ENCODE results near the gene GPX6.

The GPX6 gene

DNA sequence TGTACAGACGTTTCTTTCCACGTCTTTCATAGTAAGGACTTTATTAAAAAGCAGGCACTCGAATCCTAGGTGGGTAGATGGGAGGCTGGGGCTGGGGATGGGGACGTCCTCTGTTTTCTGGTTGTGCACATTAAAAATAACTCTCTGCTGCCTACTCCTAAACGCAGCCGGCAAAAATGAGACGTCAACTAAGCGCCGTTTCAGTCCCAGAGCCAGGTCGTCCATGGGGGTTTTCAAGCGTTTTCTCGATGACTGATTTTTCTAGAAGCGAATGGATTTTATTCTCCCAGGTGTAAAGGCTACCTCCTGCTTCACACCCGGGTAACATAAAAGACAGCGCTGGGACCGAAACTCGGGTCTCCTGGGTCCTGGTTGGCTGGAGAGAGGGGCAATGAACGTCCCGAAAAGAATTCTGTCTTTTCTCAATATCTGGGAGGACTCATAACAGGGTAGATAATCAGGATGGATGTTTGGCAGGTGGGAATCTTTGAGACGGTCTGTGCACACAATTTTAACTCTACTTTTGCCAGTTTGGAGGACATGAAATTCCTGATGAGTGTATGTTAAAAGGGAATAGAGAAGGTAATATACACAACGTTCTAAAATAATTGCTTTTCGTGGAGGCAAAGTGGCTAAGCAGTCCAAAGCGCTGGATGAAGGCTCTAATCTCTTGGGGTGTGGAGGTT lies 25.2 kb downstream of the GPX6 start:
- Histone ChIP-seq H3K9me3 (ENCODE audit: control extremely low read depth in 1 of 5, control insufficient read depth in 4 of 5, insufficient read depth in 2 of 5, low read depth in 1 of 5, low read length in 4 of 5) (peaks cover 0 to 6% (median 4%) of the 10 kb centered on the region in 5 experiments), H3K27me3 (replicated peaks in 2 of 5; ENCODE audit: control insufficient read depth in 4 of 5, insufficient read depth in 5 of 5, low read length in 4 of 5) (peaks cover 7 to 72% (median 16%) of the 10 kb centered on the region in 5 experiments), H3K27ac (ENCODE audit: insufficient read depth in 1 of 2, low read depth in 1 of 2, low read length in 2 of 2, poor library complexity in 1 of 2, severe bottlenecking in 2 of 2) (peak overlapping the region in 1 of 2 experiments; percentile 77), H3K4me1 (ENCODE audit: control extremely low read depth in 1 of 4, control insufficient read depth in 4 of 4, insufficient read depth in 4 of 4, low read length in 3 of 4) (peaks cover 0 to 16% (median 10%) of the 10 kb centered on the region in 4 experiments), H3K4me3 (ENCODE audit: control insufficient read depth in 1 of 7, extremely low read depth in 1 of 7, insufficient read depth in 4 of 7, low read depth in 2 of 7, low read length in 6 of 7) (peak overlapping the region in 6 of 7 experiments; percentile 50 to 78 (median 60)), H3K36me3 (ENCODE audit: control insufficient read depth in 4 of 4, insufficient read depth in 4 of 4, low read length in 3 of 4) (no peaks in the 10 kb centered on the region)
- POLR2A ChIA-PET, result no interaction called here
- CTCF ChIA-PET, result no interaction called here
- peak; percentile 9 to 52 (median 46) for DNase-seq
- 5% methylated on average over 17 of the region's 23 CpGs for WGBS (ENCODE audit: insufficient coverage)

DNA sequence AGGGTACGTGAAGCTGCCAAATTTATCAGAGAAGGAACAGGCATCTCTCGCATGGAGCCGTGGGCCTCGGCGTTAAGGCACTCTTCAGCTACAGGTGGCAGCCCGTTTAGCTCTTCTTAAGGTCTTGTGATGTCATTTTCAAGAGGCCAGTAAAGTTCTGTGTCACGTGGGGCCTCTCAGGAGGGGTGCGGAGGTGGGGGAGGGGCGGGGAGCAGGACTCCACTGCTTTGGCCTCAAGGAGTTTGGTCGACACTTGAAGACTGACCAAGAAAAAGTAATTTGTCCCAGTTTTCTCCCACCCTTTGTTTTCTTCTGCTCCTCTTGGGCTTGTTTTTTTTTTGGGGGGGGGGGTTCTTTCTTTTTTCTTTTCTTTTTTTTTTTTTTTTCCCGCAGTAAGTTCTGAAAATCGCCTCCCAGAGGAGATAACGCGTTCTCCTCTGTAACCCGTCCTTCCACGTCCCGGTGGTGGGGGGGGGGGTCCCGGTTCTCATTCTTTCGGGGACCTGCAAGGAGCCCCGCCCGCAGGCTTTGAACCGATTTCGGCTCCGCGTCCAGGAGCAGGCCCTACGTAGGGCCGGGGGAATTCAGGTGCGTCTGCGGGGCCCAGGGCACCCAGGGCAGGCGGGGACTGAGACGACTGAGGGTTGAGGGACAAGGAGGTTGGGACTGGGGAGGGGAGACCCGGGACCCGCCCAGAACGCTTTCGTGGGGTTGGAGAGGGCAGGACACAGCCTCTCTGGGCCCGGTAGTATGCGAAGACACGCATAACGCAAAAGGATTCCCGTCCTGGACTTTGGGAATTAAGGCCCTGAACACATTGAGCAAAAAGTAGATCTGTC lies 26.0 kb downstream of the GPX6 start:
- peaks cover 7 to 71% (median 16%) of the 10 kb centered on the region in 5 experiments for H3K27me3 ChIP-seq (replicated peaks in 2 of 5; ENCODE audit: control insufficient read depth in 4 of 5, insufficient read depth in 5 of 5, low read length in 4 of 5)
- DNase-seq, result peak; percentile 59 to 86 (median 77)
- H3K36me3 ChIP-seq (ENCODE audit: control insufficient read depth in 4 of 4, insufficient read depth in 4 of 4, low read length in 3 of 4), result no peaks in the 10 kb centered on the region
- H3K9me3 ChIP-seq (ENCODE audit: control extremely low read depth in 1 of 5, control insufficient read depth in 4 of 5, insufficient read depth in 2 of 5, low read depth in 1 of 5, low read length in 4 of 5), result peaks cover 0 to 6% (median 4%) of the 10 kb centered on the region in 5 experiments
- POLR2A ChIA-PET, result no interaction called here
- peak overlapping the region in 1 of 2 experiments; percentile 77 for H3K27ac ChIP-seq (ENCODE audit: insufficient read depth in 1 of 2, low read depth in 1 of 2, low read length in 2 of 2, poor library complexity in 1 of 2, severe bottlenecking in 2 of 2)
- 3% methylated on average over 23 of the region's 40 CpGs for WGBS (ENCODE audit: insufficient coverage)
- peak overlapping the region in 6 of 7 experiments; percentile 50 to 78 (median 60) for H3K4me3 ChIP-seq (ENCODE audit: control insufficient read depth in 1 of 7, extremely low read depth in 1 of 7, insufficient read depth in 4 of 7, low read depth in 2 of 7, low read length in 6 of 7)
- CTCF ChIA-PET, result no interaction called here
- peaks cover 0 to 16% (median 10%) of the 10 kb centered on the region in 4 experiments for H3K4me1 ChIP-seq (ENCODE audit: control extremely low read depth in 1 of 4, control insufficient read depth in 4 of 4, insufficient read depth in 4 of 4, low read length in 3 of 4)

DNA sequence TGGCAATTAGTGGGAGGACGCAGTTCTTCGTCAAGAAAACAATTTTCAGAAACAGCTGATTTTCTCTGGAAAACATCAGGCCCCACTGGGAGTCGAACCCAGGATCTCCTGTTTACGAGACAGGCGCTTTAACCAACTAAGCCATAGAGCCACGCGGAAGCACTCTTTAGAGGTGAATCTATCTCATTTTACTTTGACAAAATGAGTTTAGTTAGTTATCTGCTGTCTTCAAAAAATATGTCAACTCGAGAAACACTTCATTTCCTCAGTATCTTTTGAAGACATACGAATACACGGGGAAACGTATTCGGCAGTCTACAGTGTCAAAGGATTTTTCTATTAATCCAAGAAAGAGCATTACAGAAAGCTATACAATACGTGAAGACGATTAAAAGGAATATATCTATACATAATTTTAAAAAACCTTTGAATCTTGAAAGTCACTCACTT lies 26.7 kb downstream of the GPX6 start:
- DNase-seq, result peak; percentile 50 to 70 (median 69)
- 11% methylated on average over 7 of the region's 14 CpGs for WGBS (ENCODE audit: insufficient coverage)
- Histone ChIP-seq H3K4me1 (ENCODE audit: control extremely low read depth in 1 of 4, control insufficient read depth in 4 of 4, insufficient read depth in 4 of 4, low read length in 3 of 4) (peaks cover 0 to 16% (median 10%) of the 10 kb centered on the region in 4 experiments), H3K36me3 (ENCODE audit: control insufficient read depth in 4 of 4, insufficient read depth in 4 of 4, low read length in 3 of 4) (no peaks in the 10 kb centered on the region), H3K27me3 (replicated peaks in 2 of 5; ENCODE audit: control insufficient read depth in 4 of 5, insufficient read depth in 5 of 5, low read length in 4 of 5) (peaks cover 7 to 66% (median 13%) of the 10 kb centered on the region in 5 experiments), H3K4me3 (ENCODE audit: control insufficient read depth in 1 of 7, extremely low read depth in 1 of 7, insufficient read depth in 4 of 7, low read depth in 2 of 7, low read length in 6 of 7) (peak overlapping the region in 6 of 7 experiments; percentile 13 to 78 (median 60)), H3K9me3 (ENCODE audit: control extremely low read depth in 1 of 5, control insufficient read depth in 4 of 5, insufficient read depth in 2 of 5, low read depth in 1 of 5, low read length in 4 of 5) (peaks cover 0 to 6% (median 4%) of the 10 kb centered on the region in 5 experiments), H3K27ac (ENCODE audit: insufficient read depth in 1 of 2, low read depth in 1 of 2, low read length in 2 of 2, poor library complexity in 1 of 2, severe bottlenecking in 2 of 2) (peak overlapping the region in 1 of 2 experiments; percentile 77)
- ChIA-PET POLR2A (no interaction called here), CTCF (no interaction called here)

DNA sequence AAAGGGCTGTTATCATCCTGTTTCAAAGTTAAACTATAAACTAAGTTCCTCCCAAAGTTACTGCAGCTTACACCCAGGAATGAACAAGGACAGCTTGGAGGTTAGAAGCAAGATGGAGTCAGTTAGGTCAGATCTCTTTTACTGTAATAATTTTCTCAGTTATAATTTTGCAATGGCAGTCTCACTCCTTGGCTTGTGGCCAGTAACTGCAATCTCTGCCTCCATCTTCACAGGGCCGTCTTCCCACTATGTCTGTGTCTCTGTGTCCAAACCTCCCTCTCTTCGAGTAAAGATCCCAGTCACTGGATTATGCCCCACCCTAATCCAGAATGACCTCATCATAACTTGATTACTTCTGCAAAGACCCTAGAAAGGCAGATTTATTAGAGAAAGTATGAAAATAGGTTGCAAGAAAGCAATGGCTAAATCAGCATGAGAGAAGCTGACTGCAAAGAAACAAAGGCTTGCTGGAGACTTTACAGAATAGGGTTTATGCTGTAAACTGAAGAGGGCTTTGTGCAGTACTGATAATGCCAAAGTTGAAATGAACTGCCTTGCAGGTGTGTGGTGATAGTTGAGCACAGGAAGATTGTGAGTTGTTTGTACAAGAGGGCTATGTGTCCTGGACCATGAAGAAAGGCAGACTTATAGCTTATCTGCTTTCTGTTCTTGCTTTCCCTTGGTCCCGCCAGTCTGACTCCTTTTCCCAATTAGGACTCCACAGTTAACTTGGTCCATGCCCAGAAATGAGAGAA lies 28.4 kb downstream of the GPX6 start:
- H3K4me1 ChIP-seq (ENCODE audit: control extremely low read depth in 1 of 4, control insufficient read depth in 4 of 4, insufficient read depth in 4 of 4, low read length in 3 of 4), result peaks cover 0 to 16% (median 10%) of the 10 kb centered on the region in 4 experiments
- no peaks in the 10 kb centered on the region for H3K36me3 ChIP-seq (ENCODE audit: control insufficient read depth in 4 of 4, insufficient read depth in 4 of 4, low read length in 3 of 4)
- ChIA-PET CTCF (no interaction called here), POLR2A (no interaction called here)
- WGBS (ENCODE audit: insufficient coverage), result 94% methylated on average over 2 of the region's 3 CpGs
- DNase-seq, result no peak
- no peak overlapping the region for H3K27ac ChIP-seq (ENCODE audit: insufficient read depth in 1 of 2, low read depth in 1 of 2, low read length in 2 of 2, poor library complexity in 1 of 2, severe bottlenecking in 2 of 2)
- H3K9me3 ChIP-seq (ENCODE audit: control extremely low read depth in 1 of 5, control insufficient read depth in 4 of 5, insufficient read depth in 2 of 5, low read depth in 1 of 5, low read length in 4 of 5), result peaks cover 0 to 6% (median 4%) of the 10 kb centered on the region in 5 experiments
- H3K4me3 ChIP-seq (ENCODE audit: control insufficient read depth in 1 of 7, extremely low read depth in 1 of 7, insufficient read depth in 4 of 7, low read depth in 2 of 7, low read length in 6 of 7), result no peak overlapping the region
- peaks cover 7 to 63% (median 12%) of the 10 kb centered on the region in 5 experiments for H3K27me3 ChIP-seq (replicated peaks in 2 of 5; ENCODE audit: control insufficient read depth in 4 of 5, insufficient read depth in 5 of 5, low read length in 4 of 5)

DNA sequence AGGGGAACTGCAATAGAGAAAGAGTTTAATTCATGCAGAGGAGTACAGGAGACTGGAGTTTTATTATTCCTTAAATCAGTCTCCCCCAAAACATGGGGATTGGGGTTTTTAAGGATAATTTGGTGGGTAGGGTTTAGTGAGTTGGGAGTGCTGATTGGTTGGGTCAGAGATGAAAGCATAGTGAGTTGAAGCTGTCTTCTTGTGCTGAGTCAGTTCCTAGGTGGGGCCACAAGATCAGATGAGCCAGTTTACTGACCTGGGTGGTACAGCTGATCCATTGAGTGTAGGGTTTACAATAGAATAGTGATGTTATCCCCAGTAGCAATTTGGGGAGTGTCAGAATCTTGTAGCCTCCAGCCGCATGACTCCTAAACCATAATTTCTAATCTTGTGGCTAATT lies 29.1 kb downstream of the GPX6 start:
- DNase-seq, result no peak
- no peak overlapping the region for H3K4me3 ChIP-seq (ENCODE audit: control insufficient read depth in 1 of 7, extremely low read depth in 1 of 7, insufficient read depth in 4 of 7, low read depth in 2 of 7, low read length in 6 of 7)
- H3K4me1 ChIP-seq (ENCODE audit: control extremely low read depth in 1 of 4, control insufficient read depth in 4 of 4, insufficient read depth in 4 of 4, low read length in 3 of 4), result peaks cover 0 to 16% (median 10%) of the 10 kb centered on the region in 4 experiments
- H3K27ac ChIP-seq (ENCODE audit: insufficient read depth in 1 of 2, low read depth in 1 of 2, low read length in 2 of 2, poor library complexity in 1 of 2, severe bottlenecking in 2 of 2), result no peak overlapping the region
- CTCF ChIA-PET, result no interaction called here
- H3K27me3 ChIP-seq (replicated peaks in 2 of 5; ENCODE audit: control insufficient read depth in 4 of 5, insufficient read depth in 5 of 5, low read length in 4 of 5), result peaks cover 7 to 62% (median 12%) of the 10 kb centered on the region in 5 experiments
- WGBS (ENCODE audit: insufficient coverage), result no CpG with 5 or more reads among the region's 1 CpG
- H3K36me3 ChIP-seq (ENCODE audit: control insufficient read depth in 4 of 4, insufficient read depth in 4 of 4, low read length in 3 of 4), result no peaks in the 10 kb centered on the region
- POLR2A ChIA-PET, result no interaction called here
- peaks cover 0 to 6% (median 4%) of the 10 kb centered on the region in 5 experiments for H3K9me3 ChIP-seq (ENCODE audit: control extremely low read depth in 1 of 5, control insufficient read depth in 4 of 5, insufficient read depth in 2 of 5, low read depth in 1 of 5, low read length in 4 of 5)

DNA sequence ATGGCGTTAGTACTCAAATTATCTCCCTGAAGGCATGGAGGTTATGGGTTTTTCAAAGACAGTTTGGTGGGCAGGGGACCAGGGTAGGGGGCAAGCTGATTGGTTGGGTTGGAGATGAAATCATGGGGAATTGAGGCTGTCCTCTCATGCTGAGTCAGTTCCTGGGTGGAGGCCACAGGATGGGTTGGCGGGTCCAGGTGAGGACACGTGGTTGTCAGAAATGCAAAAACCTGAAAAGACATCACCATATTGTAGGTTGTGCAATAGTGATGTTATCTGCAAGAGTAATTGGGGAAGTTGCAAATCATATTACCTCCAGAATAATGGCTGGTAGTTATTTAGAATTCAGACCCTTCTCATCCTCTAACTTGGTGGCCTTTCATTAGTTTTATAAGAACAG lies 30.1 kb downstream of the GPX6 start:
- peaks cover 0 to 6% (median 4%) of the 10 kb centered on the region in 5 experiments for H3K9me3 ChIP-seq (ENCODE audit: control extremely low read depth in 1 of 5, control insufficient read depth in 4 of 5, insufficient read depth in 2 of 5, low read depth in 1 of 5, low read length in 4 of 5)
- 88% methylated on average over 2 of the region's 3 CpGs for WGBS (ENCODE audit: insufficient coverage)
- CTCF ChIA-PET, result no interaction called here

More for the DNA sequence above, 30.1 kb downstream of the GPX6 start:
- no peak for DNase-seq
- Histone ChIP-seq H3K36me3 (ENCODE audit: control insufficient read depth in 4 of 4, insufficient read depth in 4 of 4, low read length in 3 of 4) (no peaks in the 10 kb centered on the region), H3K4me1 (ENCODE audit: control extremely low read depth in 1 of 4, control insufficient read depth in 4 of 4, insufficient read depth in 4 of 4, low read length in 3 of 4) (peaks cover 0 to 13% (median 10%) of the 10 kb centered on the region in 4 experiments), H3K27ac (ENCODE audit: insufficient read depth in 1 of 2, low read depth in 1 of 2, low read length in 2 of 2, poor library complexity in 1 of 2, severe bottlenecking in 2 of 2) (no peak overlapping the region), H3K4me3 (ENCODE audit: control insufficient read depth in 1 of 7, extremely low read depth in 1 of 7, insufficient read depth in 4 of 7, low read depth in 2 of 7, low read length in 6 of 7) (no peak overlapping the region), H3K27me3 (replicated peaks in 2 of 5; ENCODE audit: control insufficient read depth in 4 of 5, insufficient read depth in 5 of 5, low read length in 4 of 5) (peaks cover 4 to 65% (median 9%) of the 10 kb centered on the region in 5 experiments)
- POLR2A ChIA-PET, result no interaction called here
